Neural cell (in vitro differentiated cells): ENCODE measurements around the gene ZXDC.

Experiments used
- CTCF ChIP-seq: fragments of 450-650 bp; IDR thresholded peaks from 2 replicates; pipeline ENCODE4 v1.5.1; 2014; ENCODE audit warnings: antibody characterized with exemption, mild to moderate bottlenecking, moderate library complexity; ENCODE audit not compliant: poor library complexity, severe bottlenecking
- EP300 ChIP-seq: fragments of 450-650 bp; conservative IDR thresholded peaks from 2 replicates; pipeline ENCODE4 v1.6.1; 2014; ENCODE audit warnings: antibody characterized with exemption, mild to moderate bottlenecking, moderate library complexity; ENCODE audit not compliant: poor library complexity, severe bottlenecking

- TF ChIP-seq CTCF (no peak), EP300 (no peak)
Measured at GRCh38 chr3:126488185-126488584, 12.5 kb upstream of the ZXDC start.
